Mononuclear cell (primary cell): ENCODE results near the gene NBAS. TPM values are rescaled to one million over a fixed set of nuclear protein-coding genes. Genes with fewer than 3 reads are reported as not detected.
"Not testable (repeated sequence)": the region's sequence is repeated elsewhere in the genome, so short reads cannot be mapped to it uniquely, and the experiment has no call there.

Experiments used
- H3K27me3 ChIP-seq: 2 replicates; pipeline ENCODE4 v1.6.0; 2011; ENCODE audit warnings: low read length, control low read depth; ENCODE audit not compliant: insufficient read depth
- H3K4me1 ChIP-seq: 2 replicates; pipeline ENCODE4 v1.5.1; 2011; ENCODE audit warnings: mild to moderate bottlenecking, low read length, control low read depth; ENCODE audit not compliant: insufficient read depth
- H3K4me3 ChIP-seq: 2 replicates; pipeline ENCODE4 v1.5.1; 2011; ENCODE audit warnings: mild to moderate bottlenecking, low read length, moderate library complexity
- H3K9me3 ChIP-seq: 2 replicates; pipeline ENCODE4 v1.5.1; 2011; ENCODE audit warnings: low read depth, mild to moderate bottlenecking, control low read depth, low read length
- total RNA-seq: library from RNA; depleted of rRNA; stranded (reverse); fragments of >200 nt; gene quantifications from one replicate; pipeline ENCODE4 v1.2.3, GENCODE V29; 2012

Gene NBAS
- total RNA-seq, 1 donor, result 31.6 TPM

DNA sequence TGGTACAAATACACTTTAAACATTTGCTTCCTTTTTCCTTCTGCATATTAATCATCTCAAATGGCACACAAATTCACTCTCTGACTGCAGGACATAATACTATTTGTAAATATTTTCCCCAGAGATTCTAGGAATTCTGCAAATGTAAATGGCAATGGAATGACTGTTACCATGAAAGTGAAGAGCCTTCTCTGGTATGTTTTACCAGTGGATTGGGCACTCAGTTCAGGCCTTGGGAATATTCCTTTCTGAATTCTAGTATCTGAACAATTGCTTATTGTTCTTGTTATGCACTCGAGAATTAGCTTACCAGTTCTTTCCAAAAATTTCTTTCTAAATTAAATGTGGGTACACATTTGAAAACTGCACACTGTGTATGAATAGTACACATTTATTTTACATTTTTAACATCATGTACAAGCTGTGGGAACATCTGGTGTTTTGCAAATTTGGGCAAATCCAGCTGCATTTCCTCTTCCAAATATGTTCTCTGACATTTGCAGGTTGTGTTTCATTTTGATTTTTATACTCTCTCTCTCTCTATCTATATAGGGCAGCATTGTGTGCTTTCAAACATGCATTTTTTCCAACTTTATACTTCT, 289.1 kb downstream of the NBAS start:
- Histone ChIP-seq H3K9me3 (no peaks in the 10 kb centered on the region), H3K4me3 (no peak overlapping the region), H3K27me3 (no peaks in the 10 kb centered on the region), H3K4me1 (no peaks in the 10 kb centered on the region)

- Histone ChIP-seq H3K4me1 (no peaks in the 10 kb centered on the region), H3K4me3 (no peak overlapping the region), H3K27me3 (no peaks in the 10 kb centered on the region), H3K9me3 (no peaks in the 10 kb centered on the region)
Observed at GRCh38 chr2:15271276-15271675, 289.9 kb downstream of the NBAS start.

DNA sequence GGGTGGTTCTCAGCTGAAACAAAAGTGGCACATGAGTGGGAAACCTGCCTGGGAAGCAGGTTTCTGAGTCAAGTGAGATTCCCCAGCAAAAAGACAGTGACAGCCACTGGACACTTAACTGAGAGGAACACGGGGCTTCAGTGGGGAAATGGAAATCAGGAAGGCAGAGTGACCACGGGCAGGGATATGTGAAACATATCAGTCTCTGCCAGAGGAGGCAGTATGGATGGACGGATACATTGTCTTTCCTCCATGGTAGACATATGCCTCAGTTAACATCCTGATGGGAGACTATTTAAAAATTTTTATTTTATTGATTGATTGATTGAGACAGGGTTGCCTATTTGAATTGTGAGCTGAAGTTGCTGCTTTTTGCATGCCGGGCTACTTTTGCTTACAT, 292.1 kb downstream of the NBAS start:
- no peak overlapping the region for H3K4me3 ChIP-seq
- no peaks in the 10 kb centered on the region for H3K9me3 ChIP-seq
- H3K4me1 ChIP-seq, result no peaks in the 10 kb centered on the region
- no peaks in the 10 kb centered on the region for H3K27me3 ChIP-seq

- Histone ChIP-seq H3K27me3 (no peaks in the 10 kb centered on the region), H3K4me3 (no peak overlapping the region), H3K9me3 (no peaks in the 10 kb centered on the region), H3K4me1 (no peaks in the 10 kb centered on the region)
Observed at GRCh38 chr2:15265889-15266288, 295.2 kb downstream of the NBAS start.

DNA sequence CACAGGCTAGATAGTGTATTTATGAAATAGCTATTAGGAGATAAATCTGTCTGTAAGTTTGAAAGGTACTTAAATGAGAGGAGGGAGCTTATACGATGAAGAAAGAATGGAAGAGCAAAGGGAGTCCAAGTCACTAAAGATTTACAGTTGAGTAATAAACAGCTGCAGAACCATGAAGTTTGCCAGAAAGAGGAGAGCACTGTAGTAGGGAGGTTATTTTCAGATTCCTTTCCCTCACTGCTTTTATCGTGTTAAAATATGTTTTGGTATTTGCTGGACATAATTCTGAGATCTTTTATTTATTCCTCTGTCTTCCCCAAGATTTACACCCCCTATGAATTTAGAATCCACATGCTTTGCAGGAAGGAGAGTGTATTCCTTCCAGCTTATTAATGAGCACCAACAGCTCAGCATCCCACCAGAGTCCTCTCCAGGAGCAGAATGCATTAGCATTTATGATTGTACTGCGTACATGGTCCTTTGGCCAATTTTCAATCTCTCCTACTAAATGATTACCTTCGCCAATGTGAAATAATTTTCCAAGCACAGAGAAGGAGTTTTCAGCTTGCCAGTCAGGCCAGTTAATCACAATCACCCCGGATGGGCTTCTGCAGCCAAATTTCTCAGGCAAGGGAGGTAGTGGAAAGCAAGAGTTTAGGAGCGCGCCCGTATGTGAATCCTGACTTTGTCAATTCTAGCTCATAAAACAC, 297.0 kb downstream of the NBAS start:
- Histone ChIP-seq H3K27me3 (no peaks in the 10 kb centered on the region), H3K4me3 (no peak overlapping the region), H3K9me3 (peaks cover 9% of the 10 kb centered on the region), H3K4me1 (no peaks in the 10 kb centered on the region)

DNA sequence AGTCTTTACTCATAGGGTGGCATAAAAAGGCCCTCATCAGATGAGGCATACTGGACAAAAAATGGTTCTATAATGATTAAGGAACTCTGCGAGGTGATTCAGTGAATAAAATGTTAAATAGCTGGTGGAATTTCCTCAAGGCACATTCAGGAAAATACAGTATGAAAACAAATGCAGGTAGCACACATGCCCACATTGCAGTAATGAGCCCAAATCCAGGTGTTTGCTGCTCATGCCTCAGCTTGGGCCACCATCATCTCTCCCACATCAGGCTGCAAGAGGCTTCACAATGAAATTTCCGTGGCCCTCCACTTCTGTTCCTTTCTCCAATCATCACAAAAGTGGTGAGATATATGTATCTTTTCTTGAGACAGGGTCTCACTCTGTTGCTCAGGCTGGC, 298.3 kb downstream of the NBAS start:
- no peak overlapping the region for H3K4me3 ChIP-seq
- H3K9me3 ChIP-seq, result peaks cover 11% of the 10 kb centered on the region
- no peaks in the 10 kb centered on the region for H3K4me1 ChIP-seq
- H3K27me3 ChIP-seq, result no peaks in the 10 kb centered on the region

DNA sequence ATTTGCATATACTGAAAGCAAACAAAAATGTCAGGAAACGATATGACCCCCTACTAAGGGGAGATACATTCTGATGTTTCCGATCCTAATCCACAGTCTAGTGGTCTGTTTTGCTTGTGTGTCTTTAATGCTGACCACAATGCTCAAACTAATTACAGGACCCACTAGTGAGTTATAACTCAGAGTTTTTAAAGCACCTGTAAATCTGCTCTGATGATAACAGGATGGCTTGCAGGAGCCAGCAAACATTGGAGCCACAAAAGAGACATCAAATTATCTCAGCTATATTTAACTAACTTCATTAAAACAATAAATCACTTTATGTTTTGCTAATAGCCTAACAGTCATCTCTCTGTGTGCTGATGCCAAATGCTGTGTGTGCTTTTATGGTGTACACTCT, 300.3 kb downstream of the NBAS start:
- Histone ChIP-seq H3K4me3 (no peak overlapping the region), H3K27me3 (no peaks in the 10 kb centered on the region), H3K4me1 (no peaks in the 10 kb centered on the region), H3K9me3 (peaks cover 11% of the 10 kb centered on the region)

GRCh38 chr2:15260196-15260595, 300.9 kb downstream of the NBAS start:
- H3K4me1 ChIP-seq, result no peaks in the 10 kb centered on the region
- H3K4me3 ChIP-seq, result no peak overlapping the region
- peaks cover 11% of the 10 kb centered on the region for H3K9me3 ChIP-seq
- no peaks in the 10 kb centered on the region for H3K27me3 ChIP-seq

- H3K9me3 ChIP-seq, result peaks cover 11% of the 10 kb centered on the region
- H3K4me3 ChIP-seq, result no peak overlapping the region
- no peaks in the 10 kb centered on the region for H3K4me1 ChIP-seq
- H3K27me3 ChIP-seq, result no peaks in the 10 kb centered on the region
Observed at GRCh38 chr2:15259356-15259756, 301.8 kb downstream of the NBAS start.

DNA sequence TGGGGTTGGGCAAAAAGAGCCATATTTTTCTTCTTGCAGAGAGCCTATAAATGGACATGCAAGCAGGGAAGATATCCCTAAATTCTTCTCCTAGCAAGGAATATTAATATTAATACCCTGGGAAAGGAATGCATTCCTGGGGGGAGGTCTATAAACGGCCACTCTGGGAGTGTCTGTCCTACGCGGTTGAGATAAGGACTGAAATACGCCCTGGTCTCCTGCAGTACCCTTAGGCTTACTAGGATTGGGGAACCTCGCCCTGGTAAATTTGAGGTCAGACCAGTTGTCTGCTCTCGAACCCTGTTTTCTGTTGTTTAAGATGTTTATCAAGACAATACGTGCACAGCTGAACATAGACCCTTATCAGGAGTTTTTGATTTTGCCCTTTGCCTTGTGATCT, 302.7 kb downstream of the NBAS start:
- not testable (repeated sequence) for H3K4me1 ChIP-seq

DNA sequence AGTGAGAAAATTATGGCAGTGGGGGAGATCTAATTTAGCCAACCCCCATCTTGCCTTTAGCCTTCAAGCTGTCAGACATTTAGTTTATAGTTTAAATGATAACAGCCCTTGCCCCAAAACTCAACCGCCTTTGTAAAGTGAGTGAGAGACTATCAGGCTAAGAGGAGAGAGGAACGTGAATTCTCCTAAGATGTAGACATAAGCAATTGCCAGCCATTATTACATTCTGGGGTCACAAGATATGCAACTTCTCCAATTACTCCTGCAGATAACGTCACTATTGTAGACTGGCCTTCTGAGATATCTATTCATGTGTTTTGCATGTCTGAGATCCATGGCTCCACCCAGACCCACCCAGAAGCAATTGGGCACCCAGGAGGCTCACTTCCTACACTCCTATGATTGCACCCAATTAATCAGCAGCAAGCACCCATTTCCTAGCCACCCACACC, 307.3 kb downstream of the NBAS start:
- Histone ChIP-seq H3K4me3 (no peak overlapping the region), H3K4me1 (no peaks in the 10 kb centered on the region), H3K27me3 (no peaks in the 10 kb centered on the region), H3K9me3 (no peaks in the 10 kb centered on the region)

More for the DNA sequence above, 302.7 kb downstream of the NBAS start:
- H3K9me3 ChIP-seq, result peaks cover 11% of the 10 kb centered on the region
- not testable (repeated sequence) for H3K4me3 ChIP-seq, H3K27me3 ChIP-seq

DNA sequence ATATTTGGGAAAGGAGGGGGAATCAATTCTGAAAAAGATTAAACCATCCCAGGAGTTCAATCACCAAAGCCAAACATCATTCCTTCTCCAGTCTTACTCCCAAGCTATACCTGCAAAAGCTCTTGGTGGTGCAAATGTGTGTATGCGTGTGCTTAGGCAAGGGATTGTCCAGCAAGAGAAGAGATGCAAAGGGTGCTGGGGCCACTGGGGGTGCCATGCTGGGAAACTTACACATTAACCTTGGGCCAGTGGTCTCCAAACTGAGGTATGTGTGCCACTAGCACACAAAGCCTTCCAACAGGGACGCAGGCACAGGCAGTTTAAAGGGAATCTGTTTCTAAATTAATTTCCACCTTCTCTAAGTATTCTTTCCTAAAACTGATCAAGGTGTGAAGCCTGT, 307.9 kb downstream of the NBAS start:
- H3K27me3 ChIP-seq, result no peaks in the 10 kb centered on the region
- no peaks in the 10 kb centered on the region for H3K4me1 ChIP-seq
- no peak overlapping the region for H3K4me3 ChIP-seq
- H3K9me3 ChIP-seq, result no peaks in the 10 kb centered on the region

DNA sequence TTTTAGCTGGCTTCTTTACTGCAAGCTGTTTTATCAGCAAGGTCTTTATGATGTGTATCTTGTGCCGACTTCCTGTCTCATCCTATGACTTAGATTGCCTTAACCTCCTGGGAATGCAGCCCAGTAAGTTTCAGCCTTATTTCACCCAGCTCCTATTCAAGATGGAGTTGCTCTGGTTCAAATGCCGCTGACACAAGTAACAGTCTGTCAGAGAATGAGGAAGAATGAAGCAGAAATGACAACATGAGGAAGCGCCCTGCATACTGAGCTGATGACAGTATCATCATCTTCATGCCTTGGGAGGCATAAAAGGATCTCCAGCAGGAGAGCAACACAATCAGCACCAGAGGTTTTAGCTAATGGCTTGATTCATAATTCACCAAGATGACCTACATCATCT, 309.4 kb downstream of the NBAS start:
- Histone ChIP-seq H3K27me3 (no peaks in the 10 kb centered on the region), H3K4me3 (no peak overlapping the region), H3K9me3 (no peaks in the 10 kb centered on the region), H3K4me1 (no peaks in the 10 kb centered on the region)

DNA sequence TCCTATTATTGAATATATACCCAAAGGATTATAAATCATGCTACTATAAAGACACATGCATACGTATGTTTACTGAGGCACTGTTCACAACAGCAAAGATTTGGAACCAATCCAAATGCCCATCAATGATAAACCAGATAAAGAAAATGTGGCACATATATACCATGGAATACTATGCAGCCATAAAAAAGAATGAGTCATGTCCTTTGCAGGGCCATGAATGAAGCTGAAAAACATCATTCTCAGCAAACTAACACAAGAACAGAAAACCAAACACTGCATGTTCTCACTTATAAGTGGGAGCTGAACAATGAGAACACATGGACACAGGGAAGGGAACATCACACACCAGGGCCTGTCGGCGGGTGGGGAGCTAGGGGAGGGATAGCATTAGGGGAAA, 310.2 kb downstream of the NBAS start:
- H3K4me3 ChIP-seq, H3K4me1 ChIP-seq, H3K27me3 ChIP-seq, H3K9me3 ChIP-seq: not testable (repeated sequence)

DNA sequence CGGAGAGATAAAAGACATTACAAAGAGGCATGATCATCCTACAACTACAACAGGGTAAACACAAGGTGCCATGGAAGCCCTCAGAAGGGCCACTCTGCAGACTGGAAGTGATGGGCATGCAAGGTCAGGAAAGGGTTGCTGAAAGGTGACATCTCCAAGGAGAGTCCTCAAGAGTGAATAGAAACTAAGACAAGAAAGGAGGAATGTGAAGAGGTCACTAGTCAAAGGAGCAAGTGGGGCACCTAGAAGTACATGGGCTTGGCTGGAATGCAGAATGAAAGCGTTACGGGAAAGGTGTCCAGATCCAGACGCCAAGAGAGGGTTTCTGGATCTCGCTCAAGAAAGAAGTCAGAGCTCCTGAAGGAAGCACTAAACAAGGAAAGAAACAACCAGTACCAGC, 314.3 kb downstream of the NBAS start:
- H3K27me3 ChIP-seq, result no peaks in the 10 kb centered on the region
- H3K4me3 ChIP-seq, result no peak overlapping the region
- H3K9me3 ChIP-seq, result no peaks in the 10 kb centered on the region
- H3K4me1 ChIP-seq, result no peaks in the 10 kb centered on the region

- Histone ChIP-seq H3K9me3 (no peaks in the 10 kb centered on the region), H3K27me3 (no peaks in the 10 kb centered on the region), H3K4me3 (no peak overlapping the region), H3K4me1 (no peaks in the 10 kb centered on the region)
Observed at GRCh38 chr2:15243762-15244161, 317.4 kb downstream of the NBAS start.
